ENCODE data around the gene PTPRG.

PTPRG gene

DNA sequence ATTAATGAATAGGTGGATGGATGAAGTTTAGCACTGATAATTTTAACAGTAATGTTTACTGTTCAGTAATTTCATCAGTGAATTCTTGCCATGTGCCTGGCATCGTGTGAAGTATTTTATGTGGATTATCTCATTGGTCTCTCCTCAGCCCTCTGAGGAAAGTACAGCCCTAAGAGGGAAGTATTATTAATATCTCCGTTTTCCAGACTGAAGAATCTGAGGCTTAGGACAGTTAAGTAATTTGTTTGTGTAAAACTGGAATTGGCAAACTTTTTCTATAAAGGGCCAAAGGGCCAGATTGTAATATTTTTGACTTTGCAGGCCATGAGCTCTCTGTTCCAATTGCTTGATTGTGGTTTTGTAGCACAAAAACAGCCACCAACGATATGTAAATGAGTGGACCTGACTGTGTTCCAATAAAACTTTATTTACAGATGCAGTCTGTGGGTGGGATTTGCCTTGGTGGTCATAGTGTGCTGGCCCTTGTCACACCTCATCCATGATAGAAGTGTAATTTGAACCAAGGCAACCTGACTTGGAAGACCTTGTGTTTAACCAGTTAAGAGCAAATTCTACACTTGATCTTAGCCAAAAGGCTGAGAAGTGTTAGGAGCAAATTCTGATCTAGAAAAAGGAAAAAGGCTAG is 556.7 kb downstream of the PTPRG start:
- no peak overlapping the region for H3K4me3 ChIP-seq (ENCODE audit: low read depth, low read length)
- TF ChIP-seq, protein P1, sequence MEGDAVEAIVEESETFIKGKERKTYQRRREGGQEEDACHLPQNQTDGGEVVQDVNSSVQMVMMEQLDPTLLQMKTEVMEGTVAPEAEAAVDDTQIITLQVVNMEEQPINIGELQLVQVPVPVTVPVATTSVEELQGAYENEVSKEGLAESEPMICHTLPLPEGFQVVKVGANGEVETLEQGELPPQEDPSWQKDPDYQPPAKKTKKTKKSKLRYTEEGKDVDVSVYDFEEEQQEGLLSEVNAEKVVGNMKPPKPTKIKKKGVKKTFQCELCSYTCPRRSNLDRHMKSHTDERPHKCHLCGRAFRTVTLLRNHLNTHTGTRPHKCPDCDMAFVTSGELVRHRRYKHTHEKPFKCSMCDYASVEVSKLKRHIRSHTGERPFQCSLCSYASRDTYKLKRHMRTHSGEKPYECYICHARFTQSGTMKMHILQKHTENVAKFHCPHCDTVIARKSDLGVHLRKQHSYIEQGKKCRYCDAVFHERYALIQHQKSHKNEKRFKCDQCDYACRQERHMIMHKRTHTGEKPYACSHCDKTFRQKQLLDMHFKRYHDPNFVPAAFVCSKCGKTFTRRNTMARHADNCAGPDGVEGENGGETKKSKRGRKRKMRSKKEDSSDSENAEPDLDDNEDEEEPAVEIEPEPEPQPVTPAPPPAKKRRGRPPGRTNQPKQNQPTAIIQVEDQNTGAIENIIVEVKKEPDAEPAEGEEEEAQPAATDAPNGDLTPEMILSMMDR (IDR thresholded peaks at IDR 0.05; ENCODE audit: low read depth, low read length, missing control alignments), result no peak
- in situ Hi-C loops (cut with HindIII; ENCODE audit: low sequenced_read_pairs), result no loop called here
- DNase-seq (ENCODE audit: low read depth), result no peak

DNA sequence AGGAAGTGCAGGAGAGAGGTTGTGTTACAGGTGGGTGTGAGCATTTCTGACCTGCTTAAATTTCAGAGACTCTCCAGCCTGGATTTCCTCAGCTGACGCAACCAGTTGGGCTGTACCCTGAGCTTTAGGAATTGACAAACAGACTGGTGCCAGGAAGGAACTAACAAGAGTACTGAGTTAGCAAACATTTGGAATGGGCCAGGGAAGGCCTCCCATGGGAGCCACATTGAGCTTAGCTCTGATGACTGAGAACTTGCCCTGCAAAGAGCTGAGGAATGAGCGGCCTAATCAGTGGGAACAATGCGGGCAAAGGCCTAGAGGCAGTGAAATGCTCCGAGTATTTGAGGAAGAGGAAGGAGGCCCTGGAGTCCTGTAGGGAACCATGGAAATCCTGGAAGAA is 557.8 kb downstream of the PTPRG start:
- H3K4me3 ChIP-seq (ENCODE audit: low read depth, low read length), result no peak overlapping the region
- no peak for DNase-seq (ENCODE audit: low read depth)
- in situ Hi-C loops (cut with HindIII; ENCODE audit: low sequenced_read_pairs), result no loop called here
- TF ChIP-seq, protein P1 (IDR thresholded peaks at IDR 0.05; ENCODE audit: low read depth, low read length, missing control alignments), result no peak

DNA sequence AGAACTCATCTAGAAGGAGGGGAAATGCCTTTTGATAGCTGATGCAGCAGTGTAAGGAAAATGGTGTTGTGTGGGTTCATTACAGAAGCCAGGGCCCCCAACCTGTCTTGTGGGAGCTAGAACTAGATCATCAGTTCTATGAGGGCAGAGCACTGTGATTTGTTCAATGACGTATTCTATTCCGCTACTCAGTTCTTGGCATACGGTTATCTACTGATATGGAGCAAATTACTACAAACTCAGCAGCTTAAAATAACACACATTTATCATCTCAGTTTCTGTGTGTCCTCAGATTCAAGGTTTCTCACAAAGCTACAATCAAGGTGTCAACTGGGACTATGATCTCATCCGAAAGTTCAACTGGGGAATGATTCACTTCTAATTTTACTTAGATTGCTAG is 561.4 kb downstream of the PTPRG start:
- in situ Hi-C loops (cut with HindIII; ENCODE audit: low sequenced_read_pairs), result no loop called here
- no peak overlapping the region for H3K4me3 ChIP-seq (ENCODE audit: low read depth, low read length)
- no peak for DNase-seq (ENCODE audit: low read depth)
- TF ChIP-seq, protein P1 (IDR thresholded peaks at IDR 0.05; ENCODE audit: low read depth, low read length, missing control alignments), result no peak

DNA sequence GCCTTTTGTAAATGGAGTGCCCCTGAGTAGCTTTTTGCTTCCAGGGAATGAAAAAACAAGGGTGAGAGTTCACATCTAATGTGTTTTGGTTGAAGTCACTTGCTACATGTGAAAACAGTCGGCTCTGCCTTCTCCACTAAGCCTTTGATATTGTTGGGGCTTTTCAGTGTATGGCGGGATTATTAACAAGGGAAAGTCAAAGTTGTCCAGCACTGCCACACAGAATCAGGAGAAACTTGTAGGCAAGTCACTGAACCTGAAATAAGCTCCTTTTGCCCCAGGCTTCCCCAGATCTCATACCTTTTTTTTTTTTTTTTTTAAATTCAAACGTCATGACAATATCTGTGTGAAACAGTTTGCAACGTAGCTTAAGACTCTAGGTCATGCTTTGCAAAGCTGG is 564.0 kb downstream of the PTPRG start:
- H3K4me3 ChIP-seq (ENCODE audit: low read depth, low read length), result no peak overlapping the region
- DNase-seq (ENCODE audit: low read depth), result no peak
- in situ Hi-C loops (cut with HindIII; ENCODE audit: low sequenced_read_pairs), result no loop called here
- TF ChIP-seq, protein P1 (IDR thresholded peaks at IDR 0.05; ENCODE audit: low read depth, low read length, missing control alignments), result no peak

DNA sequence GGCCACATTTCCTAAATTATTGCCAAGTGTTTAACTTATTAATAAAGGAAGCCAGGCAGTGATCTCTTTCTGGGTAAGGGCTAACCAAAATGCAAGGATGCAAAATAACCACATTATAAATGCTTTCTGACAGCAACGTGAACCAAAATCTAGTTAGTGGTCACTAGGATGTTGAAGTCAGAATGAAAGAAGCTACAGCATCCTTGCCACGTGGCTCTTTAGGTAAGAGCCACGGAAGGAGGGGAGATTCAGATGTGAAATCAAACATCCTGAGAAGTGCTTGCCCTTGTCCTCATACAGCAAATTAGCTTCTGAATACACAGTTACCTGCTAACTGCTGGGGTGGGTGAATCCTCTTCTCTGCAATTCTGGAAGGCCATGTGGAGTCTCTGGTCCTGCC is 565.7 kb downstream of the PTPRG start:
- no peak overlapping the region for H3K4me3 ChIP-seq (ENCODE audit: low read depth, low read length)
- no peak for DNase-seq (ENCODE audit: low read depth)
- in situ Hi-C loops (cut with HindIII; ENCODE audit: low sequenced_read_pairs), result no loop called here
- TF ChIP-seq, protein P1 (IDR thresholded peaks at IDR 0.05; ENCODE audit: low read depth, low read length, missing control alignments), result no peak

DNA sequence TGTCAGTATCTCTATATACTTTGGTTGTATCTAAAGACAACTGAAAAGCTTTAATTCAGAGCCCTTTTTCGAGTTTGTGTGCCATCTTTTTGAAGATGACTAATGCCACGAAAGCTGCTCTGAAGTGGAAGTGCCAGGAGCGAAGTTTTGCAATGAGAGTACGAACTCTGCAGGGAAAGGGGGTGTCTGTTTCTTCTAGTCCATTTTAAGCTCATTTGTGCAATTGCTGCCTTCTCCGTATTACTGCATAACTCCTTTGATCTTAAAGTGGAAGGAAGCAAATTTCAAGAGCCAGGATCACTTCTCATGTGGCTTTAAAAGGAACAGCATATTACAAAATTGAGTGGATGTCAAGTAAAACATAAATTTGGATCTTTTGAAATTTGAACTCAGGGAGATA is 566.7 kb downstream of the PTPRG start:
- in situ Hi-C loops (cut with HindIII; ENCODE audit: low sequenced_read_pairs), result no loop called here
- H3K4me3 ChIP-seq (ENCODE audit: low read depth, low read length), result no peak overlapping the region
- TF ChIP-seq, protein P1 (IDR thresholded peaks at IDR 0.05; ENCODE audit: low read depth, low read length, missing control alignments), result no peak
- no peak for DNase-seq (ENCODE audit: low read depth)

Data from astrocyte of the cerebellum (primary cell).